GM12865 (cell line): ENCODE data around the gene SNRNP200.

Experiments used
- DNase-seq: peaks from one replicate; pipeline ENCODE4 v3.0.0; 2010; ENCODE audit warnings: low read depth
- H3K4me3 ChIP-seq: 2 replicates; pipeline ENCODE4 v1.5.1; 2011; ENCODE audit warnings: mild to moderate bottlenecking, low read depth, low read length, control low read depth
- CTCF ChIP-seq: IDR thresholded peaks from 2 replicates; pipeline ENCODE4 v1.5.1; 2011; ENCODE audit warnings: low read length, control low read depth, low read depth, inconsistent platforms; ENCODE audit not compliant: insufficient read depth; ENCODE audit errors: missing control alignments

Gene SNRNP200

DNA sequence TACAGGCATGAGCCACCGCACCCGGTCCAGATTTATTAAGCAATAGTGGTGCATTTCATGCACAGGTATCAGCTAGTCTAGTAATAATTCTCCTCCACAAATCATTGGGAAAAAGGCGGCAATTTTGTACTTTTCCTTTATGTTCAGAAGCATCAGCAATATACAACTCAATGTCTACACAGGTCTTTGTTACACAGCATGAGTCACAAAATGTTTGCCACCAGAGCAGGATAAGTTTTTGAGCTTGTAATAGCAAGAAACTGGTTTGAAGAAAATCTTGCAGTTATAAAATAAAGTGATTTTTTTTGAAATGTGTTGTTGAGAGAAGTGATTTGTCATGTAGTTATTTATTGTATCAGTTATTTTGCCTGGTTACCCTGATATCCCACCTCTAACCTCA lies 15.0 kb upstream of the SNRNP200 start:
- H3K4me3 ChIP-seq, result peak overlapping the region; percentile 84
- DNase-seq, result no peak
- no peak for TF ChIP-seq CTCF

DNA sequence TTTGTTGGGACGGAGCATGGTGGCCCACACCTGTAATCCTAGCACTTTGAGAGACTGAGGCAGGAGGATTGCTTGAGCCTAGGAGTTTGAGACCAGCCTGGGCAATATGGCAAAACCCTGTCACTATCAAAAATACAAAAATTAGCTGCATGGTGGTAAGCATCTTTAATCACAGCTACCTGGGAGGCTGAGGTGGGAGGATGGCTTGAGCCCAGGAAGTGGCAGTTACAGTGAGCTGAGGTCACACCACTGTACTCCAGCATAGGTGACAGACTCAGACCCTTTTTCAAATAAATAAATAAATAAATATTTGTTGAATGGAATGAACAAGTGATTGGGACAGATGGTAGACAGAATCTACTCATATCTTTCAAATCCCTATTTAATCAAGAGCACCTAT lies 14.1 kb upstream of the SNRNP200 start:
- peak overlapping the region; percentile 18; the same call in 1 of the 2 replicates for H3K4me3 ChIP-seq
- no peak for TF ChIP-seq CTCF
- no peak for DNase-seq

DNA sequence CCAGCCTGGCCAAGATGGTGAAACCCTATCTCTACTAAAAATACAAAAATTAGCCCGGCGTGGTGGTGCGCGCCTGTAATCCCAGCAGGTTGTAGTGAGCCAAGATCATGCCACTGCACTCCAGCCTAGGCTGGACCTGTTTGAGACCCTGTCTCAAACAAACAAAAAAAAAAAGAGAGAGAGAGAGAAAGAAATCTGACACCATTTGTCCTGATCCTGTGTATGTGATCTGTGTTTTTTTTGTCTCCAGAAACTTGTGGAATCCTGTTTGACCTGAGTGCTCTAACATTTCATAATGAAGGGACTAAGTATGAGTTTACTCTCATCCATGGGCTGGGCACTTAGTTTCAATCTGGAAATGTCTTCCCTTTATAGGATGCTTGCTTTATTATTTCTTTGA lies 13.4 kb upstream of the SNRNP200 start:
- TF ChIP-seq CTCF, result no peak
- H3K4me3 ChIP-seq, result no peak overlapping the region
- no peak for DNase-seq

DNA sequence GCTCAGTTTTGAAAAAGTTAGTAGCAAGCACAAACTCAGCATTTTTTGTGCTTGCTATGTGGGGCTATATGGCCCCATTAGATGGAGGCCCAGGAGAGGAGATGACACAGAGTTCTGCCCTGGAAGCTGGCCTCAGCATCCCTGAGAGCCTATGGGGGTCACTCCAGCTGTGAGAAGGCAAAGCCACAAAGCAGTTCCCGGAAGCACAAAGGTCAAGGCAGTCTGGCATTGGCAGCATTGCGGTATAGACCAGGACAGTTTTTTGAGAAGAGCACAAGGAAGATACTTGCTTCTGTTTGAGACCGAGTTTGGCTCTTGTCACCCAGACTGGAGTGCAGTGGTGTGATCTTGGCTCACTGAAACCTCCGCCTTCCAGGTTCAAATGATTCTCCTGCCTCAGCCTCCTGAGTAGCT lies 12.2 kb upstream of the SNRNP200 start:
- H3K4me3 ChIP-seq, result no peak overlapping the region
- no peak for TF ChIP-seq CTCF
- DNase-seq, result no peak

GRCh38 chr2:96316999-96317398 lies 11.7 kb upstream of the SNRNP200 start:
- DNase-seq, result no peak
- no peak for TF ChIP-seq CTCF
- no peak overlapping the region for H3K4me3 ChIP-seq

- no peak for TF ChIP-seq CTCF
- peak overlapping the region; percentile 10; the same call in 1 of the 2 replicates for H3K4me3 ChIP-seq
Measured at GRCh38 chr2:96315400-96316071, 10.2 kb upstream of the SNRNP200 start.

GRCh38 chr2:96315005-96315399 lies 9.7 kb upstream of the SNRNP200 start:
- TF ChIP-seq CTCF, result no peak
- DNase-seq, result no peak
- H3K4me3 ChIP-seq, result no peak overlapping the region

More at GRCh38 chr2:96315400-96316071, 10.2 kb upstream of the SNRNP200 start:
- peak; percentile 65 for DNase-seq
